Measurements from ENCODE around the gene PROB1.

PROB1 gene

GRCh38 chr5:139364466-139364865 lies 30.4 kb downstream of the PROB1 start:
- Histone ChIP-seq H3K4me3 (ENCODE audit: insufficient read depth, low read length, poor library complexity, severe bottlenecking) (no peak overlapping the region), H4K20me1 (ENCODE audit: low read depth, low read length) (no peaks in the 10 kb centered on the region), H3K9ac (ENCODE audit: low read length) (no peak overlapping the region), H3K79me2 (ENCODE audit: insufficient read depth, low read length) (peaks cover 24% of the 10 kb centered on the region), H3K36me3 (ENCODE audit: low read length) (peaks cover 9% of the 10 kb centered on the region; the same call in 1 of the 2 replicates), H3K9me3 (ENCODE audit: insufficient read depth, low read length) (no peaks in the 10 kb centered on the region), H3F3A (ENCODE audit: insufficient read depth) (0 out of 2 replicates have a peak, but pooled peaks cover 16% of the 10 kb centered on the region), H3K27ac (ENCODE audit: low read depth, low read length) (no peak overlapping the region), H3K9me2 (replicated peaks; ENCODE audit: insufficient read depth, low read length) (no peaks in the 10 kb centered on the region), H3K4me2 (ENCODE audit: low read depth, low read length, poor library complexity, severe bottlenecking) (no peak overlapping the region), H3K27me3 (ENCODE audit: low read length) (no peaks in the 10 kb centered on the region), H2AFZ (ENCODE audit: low read depth, low read length, severe bottlenecking) (no peak overlapping the region)
- TF ChIP-seq EZH2phosphoT487 (conservative IDR thresholded peaks at IDR 0.05; ENCODE audit: low read length) (no peak), CTCF (IDR thresholded peaks at IDR 0.05; ENCODE audit: insufficient read depth, low read length, poor library complexity, severe bottlenecking) (no peak)

- no peaks in the 10 kb centered on the region for H3K9me3 ChIP-seq (ENCODE audit: insufficient read depth, low read length)
- no peak overlapping the region for H3K9ac ChIP-seq (ENCODE audit: low read length)
- H3K4me2 ChIP-seq (ENCODE audit: low read depth, low read length, poor library complexity, severe bottlenecking): no peak overlapping the region
- no peak overlapping the region for H3K27ac ChIP-seq (ENCODE audit: low read depth, low read length)
- no peak overlapping the region for H2AFZ ChIP-seq (ENCODE audit: low read depth, low read length, severe bottlenecking)
- no peaks in the 10 kb centered on the region for H3K27me3 ChIP-seq (ENCODE audit: low read length)
- no peak for TF ChIP-seq CTCF (IDR thresholded peaks at IDR 0.05; ENCODE audit: insufficient read depth, low read length, poor library complexity, severe bottlenecking)
- no peak for TF ChIP-seq EZH2phosphoT487 (conservative IDR thresholded peaks at IDR 0.05; ENCODE audit: low read length)
- peaks cover 29% of the 10 kb centered on the region for H3K79me2 ChIP-seq (ENCODE audit: insufficient read depth, low read length)
- no peaks in the 10 kb centered on the region for H3K9me2 ChIP-seq (replicated peaks; ENCODE audit: insufficient read depth, low read length)
- H3F3A ChIP-seq (ENCODE audit: insufficient read depth): 0 out of 2 replicates have a peak, but pooled peaks cover 16% of the 10 kb centered on the region
- no peaks in the 10 kb centered on the region for H4K20me1 ChIP-seq (ENCODE audit: low read depth, low read length)
- H3K36me3 ChIP-seq (ENCODE audit: low read length): peaks cover 9% of the 10 kb centered on the region; the same call in 1 of the 2 replicates
- no peak overlapping the region for H3K4me3 ChIP-seq (ENCODE audit: insufficient read depth, low read length, poor library complexity, severe bottlenecking)
Measured at GRCh38 chr5:139363937-139364336, 31.0 kb downstream of the PROB1 start.

GRCh38 chr5:139361835-139362429 lies 33.0 kb downstream of the PROB1 start:
- Histone ChIP-seq H3K79me2 (ENCODE audit: insufficient read depth, low read length) (peaks cover 49% of the 10 kb centered on the region), H3K9me3 (ENCODE audit: insufficient read depth, low read length) (no peaks in the 10 kb centered on the region), H3K27ac (ENCODE audit: low read depth, low read length) (no peak overlapping the region), H3K36me3 (ENCODE audit: low read length) (peaks cover 9% of the 10 kb centered on the region; the same call in 1 of the 2 replicates), H3K4me3 (ENCODE audit: insufficient read depth, low read length, poor library complexity, severe bottlenecking) (no peak overlapping the region), H3K4me2 (ENCODE audit: low read depth, low read length, poor library complexity, severe bottlenecking) (no peak overlapping the region), H2AFZ (ENCODE audit: low read depth, low read length, severe bottlenecking) (no peak overlapping the region), H4K20me1 (ENCODE audit: low read depth, low read length) (no peaks in the 10 kb centered on the region), H3F3A (ENCODE audit: insufficient read depth) (0 out of 2 replicates have a peak, but pooled peaks cover 11% of the 10 kb centered on the region), H3K27me3 (ENCODE audit: low read length) (no peaks in the 10 kb centered on the region), H3K9ac (ENCODE audit: low read length) (no peak overlapping the region), H3K9me2 (replicated peaks; ENCODE audit: insufficient read depth, low read length) (no peaks in the 10 kb centered on the region)
- TF ChIP-seq EZH2phosphoT487 (conservative IDR thresholded peaks at IDR 0.05; ENCODE audit: low read length) (no peak), CTCF (IDR thresholded peaks at IDR 0.05; ENCODE audit: insufficient read depth, low read length, poor library complexity, severe bottlenecking) (no peak)

All from SU-DHL-6 (cell line).